ENCODE results near the gene CTSA. TPM values are rescaled to one million over a fixed set of nuclear protein-coding genes. Genes with fewer than 3 reads are reported as not detected.

CTSA gene
- total RNA-seq, 3 donors from 2014 or later (not counting 1 experiment from before 2014, with no cell fraction given) = 72.8 to 108 (median 86.8) TPM

DNA sequence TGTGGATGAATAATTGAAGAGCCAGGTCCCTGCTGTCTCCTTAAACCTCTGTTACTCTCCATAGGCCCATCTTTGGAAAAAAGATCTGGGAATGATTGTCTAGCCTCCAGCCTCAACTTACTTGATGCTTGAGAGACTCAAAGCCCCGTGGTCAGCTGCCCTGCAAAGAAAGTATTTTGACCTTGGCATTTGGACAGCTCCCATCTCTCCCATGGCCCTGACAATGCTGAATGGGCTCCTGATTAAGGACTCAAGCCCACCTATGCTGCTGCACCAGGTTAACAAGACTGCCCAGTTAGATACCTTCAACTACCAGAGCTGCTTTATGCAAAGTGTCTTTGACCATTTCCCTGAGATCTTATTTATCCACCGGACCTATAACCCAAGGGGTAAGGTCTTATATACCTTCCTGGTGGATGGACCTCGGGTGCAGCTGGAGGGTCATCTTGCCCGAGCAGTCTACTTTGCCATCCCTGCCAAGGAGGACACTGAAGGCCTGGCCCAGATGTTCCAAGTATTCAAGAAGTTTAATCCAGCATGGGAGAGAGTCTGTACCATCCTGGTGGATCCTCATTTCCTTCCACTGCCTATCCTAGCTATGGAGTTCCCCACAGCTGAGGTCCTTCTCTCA, 8.6 kb upstream of the CTSA start:
- 97% methylated on average over 4 of the region's 4 CpGs for WGBS (ENCODE audit: insufficient coverage)
- no peak for ATAC-seq
- Histone ChIP-seq H3K9me3 (ENCODE audit: control insufficient read depth, insufficient read depth, low read length) (no peaks in the 10 kb centered on the region), H3K27ac (ENCODE audit: low read length) (no peak overlapping the region), H3K27me3 (ENCODE audit: control insufficient read depth, insufficient read depth, low read length) (no peaks in the 10 kb centered on the region), H3K36me3 (ENCODE audit: control insufficient read depth, insufficient read depth, low read length) (peaks cover 8% of the 10 kb centered on the region), H3K4me3 (ENCODE audit: low read length) (no peak overlapping the region), H3K4me1 (ENCODE audit: control insufficient read depth, insufficient read depth, low read length) (peaks cover 12% of the 10 kb centered on the region)
- TF ChIP-seq, protein P1, sequence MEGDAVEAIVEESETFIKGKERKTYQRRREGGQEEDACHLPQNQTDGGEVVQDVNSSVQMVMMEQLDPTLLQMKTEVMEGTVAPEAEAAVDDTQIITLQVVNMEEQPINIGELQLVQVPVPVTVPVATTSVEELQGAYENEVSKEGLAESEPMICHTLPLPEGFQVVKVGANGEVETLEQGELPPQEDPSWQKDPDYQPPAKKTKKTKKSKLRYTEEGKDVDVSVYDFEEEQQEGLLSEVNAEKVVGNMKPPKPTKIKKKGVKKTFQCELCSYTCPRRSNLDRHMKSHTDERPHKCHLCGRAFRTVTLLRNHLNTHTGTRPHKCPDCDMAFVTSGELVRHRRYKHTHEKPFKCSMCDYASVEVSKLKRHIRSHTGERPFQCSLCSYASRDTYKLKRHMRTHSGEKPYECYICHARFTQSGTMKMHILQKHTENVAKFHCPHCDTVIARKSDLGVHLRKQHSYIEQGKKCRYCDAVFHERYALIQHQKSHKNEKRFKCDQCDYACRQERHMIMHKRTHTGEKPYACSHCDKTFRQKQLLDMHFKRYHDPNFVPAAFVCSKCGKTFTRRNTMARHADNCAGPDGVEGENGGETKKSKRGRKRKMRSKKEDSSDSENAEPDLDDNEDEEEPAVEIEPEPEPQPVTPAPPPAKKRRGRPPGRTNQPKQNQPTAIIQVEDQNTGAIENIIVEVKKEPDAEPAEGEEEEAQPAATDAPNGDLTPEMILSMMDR (IDR thresholded peaks at IDR 0.05) = no peak
- intact Hi-C loops (cut with micrococcal nuclease) = no loop called here
- Mint-ChIP-seq H3K27ac (peak overlapping the region; percentile 20 to 58), H3K9me3 (no peaks in the 10 kb centered on the region), H3K4me1 (peaks cover 18% of the 10 kb centered on the region in 2 donors), H3K27me3 (ENCODE audit: low read depth in 2 of 2) (peaks cover 0 to 4% of the 10 kb centered on the region in 2 donors), H3K4me3 (peak overlapping the region; percentile 65), H3K36me3 (no peaks in the 10 kb centered on the region)
- no peak for DNase-seq

DNA sequence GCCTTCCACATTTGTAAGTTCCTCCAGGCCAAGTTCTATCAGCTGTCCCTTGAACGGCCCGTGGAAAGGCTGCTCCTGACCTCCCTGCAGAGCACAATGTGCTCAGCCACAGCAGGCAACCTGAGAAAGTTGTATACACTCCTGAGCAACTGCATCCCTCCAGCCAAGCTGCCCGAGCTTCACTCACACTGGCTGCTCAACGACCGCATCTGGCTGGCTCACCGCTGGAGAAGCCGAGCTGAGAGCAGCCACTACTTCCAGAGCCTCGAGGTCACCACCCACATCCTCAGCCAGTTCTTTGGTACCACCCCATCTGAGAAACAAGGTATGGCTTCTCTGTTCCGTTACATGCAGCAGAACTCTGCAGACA, 8.1 kb upstream of the CTSA start:
- peaks cover 0 to 4% of the 10 kb centered on the region in 2 donors for H3K27me3 Mint-ChIP-seq (ENCODE audit: low read depth in 2 of 2)
- Histone ChIP-seq H3K4me1 (ENCODE audit: control insufficient read depth, insufficient read depth, low read length) (peaks cover 12% of the 10 kb centered on the region), H3K36me3 (ENCODE audit: control insufficient read depth, insufficient read depth, low read length) (peaks cover 5% of the 10 kb centered on the region), H3K27ac (ENCODE audit: low read length) (no peak overlapping the region), H3K9me3 (ENCODE audit: control insufficient read depth, insufficient read depth, low read length) (no peaks in the 10 kb centered on the region), H3K27me3 (ENCODE audit: control insufficient read depth, insufficient read depth, low read length) (no peaks in the 10 kb centered on the region), H3K4me3 (ENCODE audit: low read length) (no peak overlapping the region)
- H3K9me3 Mint-ChIP-seq = no peaks in the 10 kb centered on the region
- 95% methylated on average over 9 of the region's 9 CpGs for WGBS (ENCODE audit: insufficient coverage)
- no peak overlapping the region for H3K4me3 Mint-ChIP-seq
- no peak for ATAC-seq
- intact Hi-C loops (cut with micrococcal nuclease) = no loop called here
- TF ChIP-seq, protein P1 (IDR thresholded peaks at IDR 0.05) = no peak
- peaks cover 18% of the 10 kb centered on the region in 2 donors for H3K4me1 Mint-ChIP-seq
- no peak overlapping the region for H3K27ac Mint-ChIP-seq
- no peaks in the 10 kb centered on the region for H3K36me3 Mint-ChIP-seq
- DNase-seq = no peak

DNA sequence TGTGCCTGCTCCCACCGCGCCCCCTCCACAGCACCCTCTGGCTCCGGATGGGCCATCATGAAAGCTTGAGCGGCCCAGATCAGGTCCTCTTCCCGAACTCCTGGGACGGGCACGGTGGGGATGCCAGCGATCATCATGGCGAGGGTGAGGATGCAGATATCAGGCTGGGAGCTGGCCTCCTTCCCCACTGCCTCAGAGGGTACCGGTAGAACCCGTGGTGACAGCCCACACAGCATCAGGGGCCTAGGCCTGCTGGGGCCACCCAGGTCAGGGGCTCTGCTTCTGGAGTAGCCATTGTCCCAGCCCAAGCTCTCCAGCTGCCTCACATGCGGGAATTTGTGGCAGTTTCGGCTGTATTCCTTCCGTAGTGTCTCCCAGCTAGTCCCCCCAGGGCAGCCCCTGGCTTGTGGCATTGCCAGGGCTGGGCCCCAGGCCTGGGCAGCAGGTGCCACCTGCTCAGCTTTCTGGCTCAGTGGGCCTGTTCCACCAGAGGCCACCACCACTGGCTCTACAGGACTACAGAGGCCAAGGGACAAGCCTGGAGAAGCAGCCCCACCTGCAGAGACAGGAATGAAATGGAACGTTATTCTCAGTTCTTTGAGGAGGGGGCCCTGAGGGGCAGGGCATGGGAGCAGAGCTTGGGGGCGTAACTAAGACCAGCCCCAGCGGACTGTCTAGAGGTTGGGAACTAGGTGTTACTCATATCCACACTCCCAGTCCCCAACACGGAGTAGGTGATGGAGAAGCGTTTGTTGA, 4.4 kb upstream of the CTSA start:
- Mint-ChIP-seq H3K4me3 (no peak overlapping the region), H3K27ac (no peak overlapping the region), H3K36me3 (no peaks in the 10 kb centered on the region), H3K27me3 (ENCODE audit: low read depth in 2 of 2) (no peaks in the 10 kb centered on the region), H3K9me3 (no peaks in the 10 kb centered on the region), H3K4me1 (peaks cover 12 to 20% of the 10 kb centered on the region in 2 donors)
- intact Hi-C loops (cut with micrococcal nuclease) = no loop called here
- TF ChIP-seq, protein P1 (IDR thresholded peaks at IDR 0.05) = no peak
- Histone ChIP-seq H3K36me3 (ENCODE audit: control insufficient read depth, insufficient read depth, low read length) (no peaks in the 10 kb centered on the region), H3K27me3 (ENCODE audit: control insufficient read depth, insufficient read depth, low read length) (no peaks in the 10 kb centered on the region), H3K9me3 (ENCODE audit: control insufficient read depth, insufficient read depth, low read length) (no peaks in the 10 kb centered on the region), H3K4me1 (ENCODE audit: control insufficient read depth, insufficient read depth, low read length) (peaks cover 16% of the 10 kb centered on the region), H3K27ac (ENCODE audit: low read length) (no peak overlapping the region), H3K4me3 (ENCODE audit: low read length) (no peak overlapping the region)
- no peak for ATAC-seq
- no peak for DNase-seq
- 96% methylated on average over 17 of the region's 19 CpGs for WGBS (ENCODE audit: insufficient coverage)
